C4-2B (cell line): ENCODE results near the gene CKAP2.
"Not testable (repeated sequence)": the region's sequence is repeated elsewhere in the genome, so short reads cannot be mapped to it uniquely, and the experiment has no call there.

Experiments used
- ZFX ChIP-seq: fragments of 450-650 bp; IDR thresholded peaks from 2 replicates; pipeline ENCODE4 v1.6.1; 2017
- TF ChIP-seq, protein P1 (sequence below): fragments of 450-650 bp; conservative IDR thresholded peaks from 2 replicates; pipeline ENCODE4 v1.5.1; 2017; ENCODE audit warnings: mild to moderate bottlenecking

DNA sequence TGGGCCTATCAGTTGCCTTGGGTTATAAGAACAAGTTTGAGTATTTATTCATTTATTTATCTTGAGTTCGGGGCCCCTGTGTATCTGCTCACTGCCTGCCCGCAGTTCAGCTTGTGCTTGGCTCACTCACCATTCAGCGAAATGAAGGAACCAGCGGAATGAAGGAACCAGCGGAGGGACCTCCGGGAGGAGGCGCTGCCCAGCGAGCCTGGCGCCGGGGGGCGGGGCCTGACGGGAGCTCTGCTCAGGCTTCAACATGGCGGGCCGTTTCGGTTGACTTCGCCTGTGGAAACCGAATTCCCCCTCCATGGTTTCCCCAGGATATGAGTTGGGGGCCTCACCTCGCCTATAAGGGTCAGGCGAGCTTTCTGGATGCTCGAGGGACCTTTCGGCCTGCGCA is 33.5 kb downstream of the CKAP2 start:
- TF ChIP-seq, protein P1, sequence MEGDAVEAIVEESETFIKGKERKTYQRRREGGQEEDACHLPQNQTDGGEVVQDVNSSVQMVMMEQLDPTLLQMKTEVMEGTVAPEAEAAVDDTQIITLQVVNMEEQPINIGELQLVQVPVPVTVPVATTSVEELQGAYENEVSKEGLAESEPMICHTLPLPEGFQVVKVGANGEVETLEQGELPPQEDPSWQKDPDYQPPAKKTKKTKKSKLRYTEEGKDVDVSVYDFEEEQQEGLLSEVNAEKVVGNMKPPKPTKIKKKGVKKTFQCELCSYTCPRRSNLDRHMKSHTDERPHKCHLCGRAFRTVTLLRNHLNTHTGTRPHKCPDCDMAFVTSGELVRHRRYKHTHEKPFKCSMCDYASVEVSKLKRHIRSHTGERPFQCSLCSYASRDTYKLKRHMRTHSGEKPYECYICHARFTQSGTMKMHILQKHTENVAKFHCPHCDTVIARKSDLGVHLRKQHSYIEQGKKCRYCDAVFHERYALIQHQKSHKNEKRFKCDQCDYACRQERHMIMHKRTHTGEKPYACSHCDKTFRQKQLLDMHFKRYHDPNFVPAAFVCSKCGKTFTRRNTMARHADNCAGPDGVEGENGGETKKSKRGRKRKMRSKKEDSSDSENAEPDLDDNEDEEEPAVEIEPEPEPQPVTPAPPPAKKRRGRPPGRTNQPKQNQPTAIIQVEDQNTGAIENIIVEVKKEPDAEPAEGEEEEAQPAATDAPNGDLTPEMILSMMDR, result not testable (repeated sequence)
- not testable (repeated sequence) for TF ChIP-seq ZFX
